Superior temporal gyrus (tissue), 1 donor: ENCODE results near the gene ITGB4.
"Not testable (repeated sequence)": the region's sequence is repeated elsewhere in the genome, so short reads cannot be mapped to it uniquely, and the experiment has no call there.

Source experiments
- DNase-seq: peaks from one replicate; pipeline ENCODE4 v3.0.0-alpha.2; 2016; ENCODE audit errors: extremely low spot score

ITGB4 gene

GRCh38 chr17:75753514-75754377, 32.5 kb downstream of the ITGB4 start:
- peak; percentile 67 for DNase-seq

GRCh38 chr17:75754378-75755204, 33.3 kb downstream of the ITGB4 start:
- no peak for DNase-seq

GRCh38 chr17:75755205-75755901, 34.1 kb downstream of the ITGB4 start:
- no peak for DNase-seq

GRCh38 chr17:75755990-75756389, 34.7 kb downstream of the ITGB4 start:
- DNase-seq, result no peak

GRCh38 chr17:75756451-75757085, 35.3 kb downstream of the ITGB4 start:
- DNase-seq, result no peak

- DNase-seq, result no peak
Measured at GRCh38 chr17:75757086-75757681, 35.9 kb downstream of the ITGB4 start.

- no peak for DNase-seq
Measured at GRCh38 chr17:75758131-75758905, 37.1 kb downstream of the ITGB4 start.

GRCh38 chr17:75759457-75759856, 38.2 kb downstream of the ITGB4 start:
- DNase-seq, result no peak

GRCh38 chr17:75759978-75760640, 38.9 kb downstream of the ITGB4 start:
- not testable (repeated sequence) for DNase-seq

GRCh38 chr17:75762513-75763268, 41.4 kb downstream of the ITGB4 start:
- no peak for DNase-seq

- no peak for DNase-seq
Measured at GRCh38 chr17:75763269-75763607, 42.0 kb downstream of the ITGB4 start.

GRCh38 chr17:75763613-75764416, 42.6 kb downstream of the ITGB4 start:
- DNase-seq, result no peak

- DNase-seq, result no peak
Measured at GRCh38 chr17:75764417-75764710, 43.1 kb downstream of the ITGB4 start.

GRCh38 chr17:75764711-75765421, 43.6 kb downstream of the ITGB4 start, which contains the start of gene GALK1:
Gene GALK1, minus strand, starts transcription at chr17:75765192. Its CDS starts 56 bp downstream, at chr17:75765136.
- peak; percentile 45 for DNase-seq

GRCh38 chr17:75765981-75766380, 44.7 kb downstream of the ITGB4 start:
- no peak for DNase-seq

GRCh38 chr17:75767881-75768280, 46.6 kb downstream of the ITGB4 start:
- DNase-seq, result no peak

- no peak for DNase-seq
Measured at GRCh38 chr17:75769536-75769935, 48.3 kb downstream of the ITGB4 start.
